Heart left ventricle (tissue), 16 donors: Measurements from ENCODE around the gene MAPK8IP2. TPM values are rescaled to one million over a fixed set of nuclear protein-coding genes. Genes with fewer than 3 reads are reported as not detected.

Experiments used
- ATAC-seq, 4 donors: fragments of 200-7000 bp; cut with Tn5 transposase; one replicate each; pipeline ENCODE4 v1.9.1; 2020 to 2022; ENCODE audit warnings: moderate library complexity in 4 of 4, mild to moderate bottlenecking in 3 of 4, moderate number of reproducible peaks in 1 of 4
- DNase-seq, 5 donors: peaks; one replicate each; pipeline ENCODE4 v3.0.0-alpha.2; 2020
- H3K27ac ChIP-seq, 12 donors: fragments of 200-600 bp; sonication (generic) in 4 of 12; one replicate each; pipeline versions ENCODE4 v1.5.0 to v1.8.0; 2016 to 2022; ENCODE audit warnings: mild to moderate bottlenecking in 2 of 12
- H3K27me3 ChIP-seq, 9 donors: fragments of 200-600 bp; sonication (generic) in 2 of 9; one replicate each; pipeline versions ENCODE4 v1.5.1 to v1.8.0; 2016 to 2022; ENCODE audit warnings: mild to moderate bottlenecking in 3 of 9
- H3K36me3 ChIP-seq, 9 donors: fragments of 200-600 bp; sonication (generic) in 2 of 9; one replicate each; pipeline versions ENCODE4 v1.5.0 to v1.8.0; 2018 to 2022; ENCODE audit warnings: mild to moderate bottlenecking in 2 of 9
- H3K4me1 ChIP-seq, 12 donors: fragments of 200-600 bp; sonication (generic) in 4 of 12; one replicate each; pipeline versions ENCODE4 v1.5.0 to v1.8.0; 2016 to 2022; ENCODE audit warnings: mild to moderate bottlenecking in 3 of 12
- H3K4me3 ChIP-seq, 12 donors: fragments of 200-600 bp; sonication (generic) in 4 of 12; one replicate each; pipeline versions ENCODE4 v1.5.0 to v1.8.0; 2017 to 2022; ENCODE audit warnings: mild to moderate bottlenecking in 9 of 12, moderate library complexity in 4 of 12
- H3K9me3 ChIP-seq, 12 donors: fragments of 200-600 bp; sonication (generic) in 4 of 12; one replicate each; pipeline versions ENCODE4 v1.5.0 to v1.8.0; 2016 to 2022; ENCODE audit warnings: mild to moderate bottlenecking in 1 of 12
- POLR2A ChIP-seq, 2 donors: fragments of 450-650 bp; IDR thresholded peaks; one replicate each; pipeline ENCODE4 v1.6.1; 2017; ENCODE audit warnings: antibody characterized with exemption in 2 of 2, mild to moderate bottlenecking in 2 of 2, moderate library complexity in 2 of 2
- WGBS, 4 donors: extraction: QIAGEN DNeasy Blood & Tissue Kit in 2 of 4; methylation state at CpG; one replicate each; pipeline versions ENCODE4 v1.1.5 to v1.1.7; 2013 to 2018; 5-methylcytosine and 5-hydroxymethylcytosine counted together
- intact Hi-C, 10 donors: fragments of 100-400 bp; cut with DNase I; formaldehyde crosslinking; loops; one replicate each; pipeline versions ENCODE4 v1.11.1 to v1.14.2; 2022
- polyA plus RNA-seq, 2 donors: library from polyadenylated mRNA; stranded (reverse); fragments of 200-250 nt; gene quantifications; one replicate each; pipeline ENCODE4 v1.2.3, GENCODE V29; 2013
- total RNA-seq, 9 donors: library from RNA; depleted of rRNA in 2 of 9; stranded (reverse); fragments of >200 nt in 2 of 9; fragmentation: NEBNext Ultra II Directional in 3 of 9; extraction: Animal tissue kit (Norgen Biotek cat#: 25700) in 3 of 9; gene quantifications; one replicate each; pipeline versions ENCODE4 v1.1.0 to v1.2.4, GENCODE V29; 2016 to 2023
- TF ChIP-seq, protein P1 (sequence below), 12 donors: fragments of 200-600 bp; sonication (generic) in 4 of 12; IDR thresholded peaks; one replicate each; pipeline versions ENCODE4 v1.5.0 to v1.8.0; 2018 to 2022; ENCODE audit warnings: antibody characterized with exemption in 12 of 12, mild to moderate bottlenecking in 5 of 12
- donor health status: ischemic (EF 13 %, LVEDD 7.1; RV severe dilation, severe dysfunction).
- donor health status: healthy with polysubstance abuse.
- donor health status: DM: no; HTN: yes; CAD: no.
- donor health status: DM: no; HTN: no; CAD: no.
- donor health status: ischemic (EF 25% LVEDD 6.9; RV normal size, moderate dysfunction).
- donor health status: ischemic (EF 25% LVEDD 5.7; RV mildly dilated, moderate dysfunction).
- donor health status: healthy.
- donor health status: DM: yes; HTN: yes; CAD: no.
- donor health status: ischemic (EF 35%, LVEDD 5.7; RV mildly dilated, moderate dysfunction).
- donor health status: nonischemic (EF 11% LVEDD 7.7; RV severe dilation, severe dysfunction).
- donor health status: DM: yes; HTN: yes; CAD: no.
- donor health status: PGD.
- donor health status: ischemic (EF 29% LVEDD 5.4; RV normal size, mild dysfunction).
- donor health status: nonischemic (EF 23%, LVEDD 6.1; RV moderate dilation, normal function).

MAPK8IP2 gene
- total and polyA plus RNA-seq, 11 donors: 0.09 to 0.79 (median 0.25) TPM

DNA sequence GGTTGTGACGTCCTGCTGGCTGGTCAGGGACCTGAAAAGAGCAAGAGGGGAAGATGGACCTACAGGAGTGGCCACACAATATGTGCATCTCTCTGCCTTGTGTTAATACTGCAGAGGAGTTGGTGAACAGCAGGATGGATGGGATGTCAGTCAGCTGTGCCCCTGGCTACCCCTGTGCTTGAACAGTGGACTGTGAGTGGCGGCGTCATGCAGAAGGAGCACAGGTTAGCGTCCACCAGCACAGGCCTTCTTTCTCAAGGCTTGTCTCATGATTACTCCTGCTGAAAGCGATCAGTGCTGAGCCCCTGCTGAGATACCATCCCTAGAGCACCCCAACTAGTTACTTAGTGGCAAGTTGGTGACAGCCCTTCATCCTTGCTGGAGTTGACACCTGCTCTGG, 14.2 kb upstream of the MAPK8IP2 start:
- DNase-seq (peak in 2 of 5 donors; percentile 8 to 11), ATAC-seq (no peak)
- Histone ChIP-seq H3K27ac (no peak overlapping the region), H3K4me1 (peaks cover 3 to 17% (median 13%) of the 10 kb centered on the region in 12 donors), H3K9me3 (no peaks in the 10 kb centered on the region), H3K27me3 (no peaks in the 10 kb centered on the region), H3K36me3 (no peaks in the 10 kb centered on the region), H3K4me3 (no peak overlapping the region)
- TF ChIP-seq, protein P1, sequence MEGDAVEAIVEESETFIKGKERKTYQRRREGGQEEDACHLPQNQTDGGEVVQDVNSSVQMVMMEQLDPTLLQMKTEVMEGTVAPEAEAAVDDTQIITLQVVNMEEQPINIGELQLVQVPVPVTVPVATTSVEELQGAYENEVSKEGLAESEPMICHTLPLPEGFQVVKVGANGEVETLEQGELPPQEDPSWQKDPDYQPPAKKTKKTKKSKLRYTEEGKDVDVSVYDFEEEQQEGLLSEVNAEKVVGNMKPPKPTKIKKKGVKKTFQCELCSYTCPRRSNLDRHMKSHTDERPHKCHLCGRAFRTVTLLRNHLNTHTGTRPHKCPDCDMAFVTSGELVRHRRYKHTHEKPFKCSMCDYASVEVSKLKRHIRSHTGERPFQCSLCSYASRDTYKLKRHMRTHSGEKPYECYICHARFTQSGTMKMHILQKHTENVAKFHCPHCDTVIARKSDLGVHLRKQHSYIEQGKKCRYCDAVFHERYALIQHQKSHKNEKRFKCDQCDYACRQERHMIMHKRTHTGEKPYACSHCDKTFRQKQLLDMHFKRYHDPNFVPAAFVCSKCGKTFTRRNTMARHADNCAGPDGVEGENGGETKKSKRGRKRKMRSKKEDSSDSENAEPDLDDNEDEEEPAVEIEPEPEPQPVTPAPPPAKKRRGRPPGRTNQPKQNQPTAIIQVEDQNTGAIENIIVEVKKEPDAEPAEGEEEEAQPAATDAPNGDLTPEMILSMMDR (IDR thresholded peaks at IDR 0.05): no peak
- no peak for TF ChIP-seq POLR2A (IDR thresholded peaks at IDR 0.05)
- intact Hi-C loops: no loop called here
- WGBS, 4 donors: 78 to 90% (median 82%) methylated on average over 1 to 5 of the region's 5 CpGs

DNA sequence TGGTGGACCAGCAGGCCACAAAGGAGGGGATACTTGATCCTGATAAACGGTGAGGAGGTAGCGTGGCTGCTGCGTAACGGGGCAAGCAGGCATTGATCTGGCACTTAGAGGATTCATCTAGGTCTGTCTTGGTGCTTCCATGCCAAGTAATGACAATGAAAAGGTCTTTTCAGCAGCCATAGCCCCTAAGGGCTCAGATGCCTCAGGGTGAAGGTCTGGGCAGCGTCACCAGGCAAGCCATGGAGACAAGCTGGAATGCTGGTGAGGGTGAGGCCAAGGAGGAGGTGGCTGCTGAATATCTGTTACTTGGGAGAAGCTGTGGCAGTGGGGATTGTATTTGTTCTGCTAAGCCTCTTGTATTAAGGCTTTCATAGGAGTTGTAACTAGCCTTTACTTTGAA, 13.2 kb upstream of the MAPK8IP2 start:
- intact Hi-C loops: no loop called here
- H3K9me3 ChIP-seq: no peaks in the 10 kb centered on the region
- WGBS, 4 donors: 87 to 96% (median 90%) methylated on average over 4 to 5 of the region's 5 CpGs
- TF ChIP-seq, protein P1 (IDR thresholded peaks at IDR 0.05): no peak
- TF ChIP-seq POLR2A (IDR thresholded peaks at IDR 0.05): no peak
- no peak overlapping the region for H3K27ac ChIP-seq
- DNase-seq: peak in 2 of 5 donors; percentile 7 to 8
- H3K36me3 ChIP-seq: no peaks in the 10 kb centered on the region
- peaks cover 0 to 11% (median 7%) of the 10 kb centered on the region in 12 donors for H3K4me1 ChIP-seq
- no peak overlapping the region for H3K4me3 ChIP-seq
- ATAC-seq: no peak
- H3K27me3 ChIP-seq: no peaks in the 10 kb centered on the region

DNA sequence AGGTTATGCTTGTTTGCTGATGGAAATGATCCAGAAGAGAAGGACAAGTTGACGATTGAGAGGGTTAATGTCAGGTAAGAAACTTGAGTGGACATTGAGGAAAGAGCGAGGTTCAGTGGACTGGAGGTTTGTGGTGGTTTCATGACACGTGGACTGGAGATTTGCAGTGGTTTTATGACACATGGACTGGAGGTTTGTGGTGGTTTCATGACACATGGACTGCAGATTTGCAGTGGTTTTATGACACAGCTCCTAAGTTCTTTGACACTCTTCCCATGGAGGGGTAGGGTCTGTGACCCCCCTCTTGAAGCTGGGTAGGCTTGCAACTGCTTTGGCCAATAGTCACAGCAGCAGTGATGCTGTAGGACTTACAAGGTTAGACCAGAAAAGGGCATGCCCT, 5.4 kb upstream of the MAPK8IP2 start:
- peaks cover 0 to 24% (median 14%) of the 10 kb centered on the region in 9 donors for H3K27me3 ChIP-seq
- peaks cover 0 to 4% (median 0%) of the 10 kb centered on the region in 12 donors for H3K4me1 ChIP-seq
- intact Hi-C loops: no loop called here
- TF ChIP-seq, protein P1 (IDR thresholded peaks at IDR 0.05): no peak
- TF ChIP-seq POLR2A (IDR thresholded peaks at IDR 0.05): no peak
- no peaks in the 10 kb centered on the region for H3K36me3 ChIP-seq
- no peak overlapping the region for H3K27ac ChIP-seq
- DNase-seq (no peak), ATAC-seq (no peak)
- 86 to 92% (median 89%) methylated on average over 3 of the region's 3 CpGs for WGBS, 4 donors
- no peak overlapping the region for H3K4me3 ChIP-seq
- no peaks in the 10 kb centered on the region for H3K9me3 ChIP-seq

DNA sequence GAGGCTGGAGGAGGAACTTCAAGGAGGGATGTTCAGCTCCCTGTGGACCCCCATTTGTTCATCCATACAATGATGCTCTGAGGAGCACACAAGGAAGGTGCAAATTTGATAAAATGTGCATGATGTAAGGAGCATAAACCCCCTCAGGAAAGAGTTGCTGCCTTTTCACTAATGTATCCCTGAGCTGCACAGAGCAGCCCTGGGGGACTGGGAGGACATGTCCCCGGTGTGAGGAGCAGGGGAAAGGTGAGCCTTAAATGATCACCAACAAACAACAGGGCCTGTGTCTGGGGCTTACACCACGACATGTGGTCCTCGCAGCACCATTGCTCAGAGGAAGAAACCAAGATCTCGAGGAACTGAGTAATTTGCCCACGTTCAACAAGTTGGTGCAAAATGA, 3.5 kb upstream of the MAPK8IP2 start:
- H3K4me1 ChIP-seq: peaks cover 0 to 17% (median 0%) of the 10 kb centered on the region in 12 donors
- H3K27ac ChIP-seq: no peak overlapping the region
- no peaks in the 10 kb centered on the region for H3K9me3 ChIP-seq
- no peak overlapping the region for H3K4me3 ChIP-seq
- intact Hi-C loops: no loop called here
- WGBS, 4 donors: 82 to 93% (median 87%) methylated on average over 5 of the region's 5 CpGs
- no peak for ATAC-seq
- H3K27me3 ChIP-seq: peaks cover 0 to 37% (median 25%) of the 10 kb centered on the region in 9 donors
- H3K36me3 ChIP-seq: no peaks in the 10 kb centered on the region
- DNase-seq: no peak
- no peak for TF ChIP-seq POLR2A (IDR thresholded peaks at IDR 0.05)
- TF ChIP-seq, protein P1 (IDR thresholded peaks at IDR 0.05): no peak
